CMK (cell line): ENCODE results near the gene BTBD16.
A peak's percentile ranks its signal among the peaks of the same experiment; 100 is the strongest.

Source experiments
- DNase-seq: peaks from one replicate; pipeline ENCODE4 v3.0.0-alpha.2; 2010; ENCODE audit warnings: low read depth

The BTBD16 gene

DNA sequence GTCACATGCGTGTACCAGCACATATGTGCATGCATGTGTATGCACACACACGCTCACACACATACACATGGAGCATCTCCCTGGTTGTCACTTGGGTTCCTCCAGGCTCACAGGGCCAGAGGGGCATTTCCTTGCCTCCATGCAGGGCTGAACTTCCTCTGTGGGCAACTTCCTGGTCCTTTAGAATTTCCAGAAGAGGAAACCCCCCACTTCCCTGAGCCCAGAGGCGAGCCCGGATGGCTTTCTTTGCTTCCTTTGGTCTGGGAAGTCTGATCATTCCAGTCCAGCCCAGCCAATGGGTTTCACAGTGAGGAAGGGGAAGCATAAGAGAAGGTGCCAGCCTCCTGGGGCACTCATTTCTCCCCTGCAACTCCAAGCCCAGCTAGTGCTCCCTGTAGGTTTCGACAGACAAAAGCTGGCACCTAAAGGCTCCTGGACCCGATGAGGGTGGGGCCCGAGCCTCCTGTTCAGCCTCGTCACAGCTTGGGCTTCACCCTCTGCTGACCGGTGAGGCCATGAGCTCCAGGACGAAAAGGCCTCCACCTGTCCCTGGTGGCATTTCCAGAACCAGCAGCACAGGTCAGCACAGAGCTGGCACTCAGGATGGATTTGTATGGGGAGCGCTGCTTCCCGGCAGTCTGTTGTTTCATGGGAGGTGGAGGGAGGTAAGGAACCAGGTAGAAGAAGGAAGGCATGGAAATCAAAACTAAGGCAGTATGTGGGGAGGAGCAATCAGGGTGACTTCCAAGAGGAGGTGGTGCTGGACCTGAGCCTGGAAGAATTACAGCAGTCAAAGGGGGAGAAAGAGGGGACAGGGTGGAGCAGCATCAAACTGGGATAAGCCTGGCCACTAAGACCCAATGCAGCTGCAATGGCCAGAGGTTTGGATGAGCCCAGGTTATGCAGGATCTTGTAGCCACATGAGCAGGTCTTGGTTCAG, 23.7 kb downstream of the BTBD16 start:
- DNase-seq, result no peak

DNA sequence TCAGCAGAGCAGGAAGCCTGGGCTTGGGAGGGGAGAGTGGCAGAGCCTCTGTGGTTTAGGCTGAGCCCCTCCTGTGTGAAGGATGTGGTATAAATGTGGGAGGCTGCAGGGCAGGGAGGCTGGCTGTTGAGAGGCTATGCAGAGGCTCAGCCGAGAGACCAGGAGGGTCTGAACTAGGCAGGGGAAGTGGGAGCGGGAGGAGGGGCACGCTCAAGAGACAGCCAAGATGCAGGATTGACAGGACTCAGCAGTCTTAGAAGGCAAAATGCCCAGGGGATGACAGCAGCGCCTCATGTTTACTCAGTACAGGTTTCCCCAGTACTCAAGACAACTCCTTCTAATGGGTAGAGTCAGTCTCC, 24.3 kb downstream of the BTBD16 start:
- DNase-seq, result no peak

DNA sequence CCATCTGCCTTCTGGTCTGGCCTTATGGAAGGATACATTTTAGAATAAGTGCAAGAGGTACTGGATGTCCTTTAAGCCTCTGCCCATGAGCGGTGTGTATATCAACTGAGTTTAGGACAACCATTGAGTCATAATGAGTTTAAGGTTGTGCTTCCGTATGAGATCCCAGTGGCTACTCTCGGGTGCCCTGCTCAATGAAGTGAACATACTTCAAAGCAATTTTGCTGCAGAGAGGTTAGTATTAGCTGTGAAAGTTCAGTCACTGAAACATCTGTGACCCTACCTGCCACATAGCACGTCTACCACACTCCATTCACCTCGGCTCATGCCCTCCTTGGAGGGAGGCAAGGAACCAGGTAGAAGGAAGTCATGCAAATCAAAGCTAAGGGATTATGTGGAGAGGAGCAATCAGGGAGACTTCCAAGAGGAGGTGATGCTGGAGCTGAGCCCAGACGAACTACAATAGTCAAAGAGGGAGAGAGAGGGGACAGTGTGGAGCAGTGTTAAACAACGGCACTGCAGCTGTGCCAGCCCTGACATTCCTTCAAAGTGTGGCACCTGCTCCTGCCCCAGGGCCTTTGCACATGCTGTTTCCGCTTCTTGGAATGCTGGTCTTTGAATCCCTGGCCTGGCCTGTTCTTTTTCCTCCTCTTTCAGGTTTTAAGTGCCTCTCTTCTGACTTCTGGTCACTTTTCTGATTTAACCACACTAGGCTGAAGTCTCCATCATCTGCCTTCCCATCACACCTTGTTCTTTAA, 25.4 kb downstream of the BTBD16 start:
- no peak for DNase-seq

- DNase-seq, result no peak
These were observed 26.5 kb downstream of the BTBD16 start for GRCh38 chr10:122297583-122297982.

DNA sequence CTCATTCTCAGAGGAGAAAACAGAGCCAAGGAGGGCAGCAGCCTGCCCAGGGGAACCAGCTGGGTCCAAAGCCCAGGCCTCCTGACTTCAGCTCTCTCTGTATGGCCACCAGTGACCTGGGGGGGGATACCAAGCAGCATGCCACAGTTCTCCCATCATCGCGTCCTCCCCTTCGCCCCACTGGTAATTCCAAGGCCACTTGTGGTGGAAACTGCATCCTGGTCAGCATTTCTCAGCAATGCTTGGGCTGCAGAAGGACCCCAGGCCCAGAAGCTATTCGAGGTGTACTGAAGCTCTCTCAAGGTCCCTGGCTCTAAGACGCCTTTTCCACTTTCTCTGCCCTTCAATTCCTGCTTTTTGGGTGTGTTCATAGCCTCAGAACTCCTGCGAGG, 27.1 kb downstream of the BTBD16 start:
- no peak for DNase-seq

DNA sequence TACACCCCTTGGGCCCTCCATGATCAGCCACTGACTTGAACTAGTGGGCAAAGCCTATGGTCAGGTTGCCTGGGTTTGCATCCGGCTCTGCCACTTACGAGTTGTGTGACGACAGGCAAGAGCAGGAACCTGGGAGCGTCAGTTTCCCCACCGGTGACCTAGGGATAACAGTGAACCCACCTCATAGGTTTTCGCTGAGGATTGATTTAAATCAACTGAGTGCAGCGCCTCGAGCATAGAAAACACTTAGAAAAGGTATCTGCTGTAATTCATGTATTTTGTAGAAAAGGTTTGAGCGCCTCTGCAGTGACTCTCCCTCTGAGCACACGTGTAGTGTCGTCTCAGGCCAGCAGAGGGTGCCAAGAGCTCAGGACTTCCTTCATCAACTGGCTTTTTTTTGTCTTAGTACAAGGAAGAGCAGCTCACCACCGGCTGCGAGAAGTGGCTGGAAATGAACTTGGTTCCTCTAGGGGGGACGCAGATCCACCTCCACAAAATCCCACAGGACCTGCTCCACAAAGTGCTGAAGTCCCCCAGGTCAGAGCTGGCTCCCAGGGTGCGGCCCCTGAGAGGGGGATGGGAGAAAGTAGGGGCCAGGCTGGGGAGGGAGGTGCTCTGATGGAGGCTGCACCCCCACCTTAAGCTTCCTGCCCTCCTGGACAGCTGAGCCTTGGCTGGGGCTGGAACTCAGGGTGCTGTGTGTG, 27.7 kb downstream of the BTBD16 start:
- peak; percentile 11 for DNase-seq

DNA sequence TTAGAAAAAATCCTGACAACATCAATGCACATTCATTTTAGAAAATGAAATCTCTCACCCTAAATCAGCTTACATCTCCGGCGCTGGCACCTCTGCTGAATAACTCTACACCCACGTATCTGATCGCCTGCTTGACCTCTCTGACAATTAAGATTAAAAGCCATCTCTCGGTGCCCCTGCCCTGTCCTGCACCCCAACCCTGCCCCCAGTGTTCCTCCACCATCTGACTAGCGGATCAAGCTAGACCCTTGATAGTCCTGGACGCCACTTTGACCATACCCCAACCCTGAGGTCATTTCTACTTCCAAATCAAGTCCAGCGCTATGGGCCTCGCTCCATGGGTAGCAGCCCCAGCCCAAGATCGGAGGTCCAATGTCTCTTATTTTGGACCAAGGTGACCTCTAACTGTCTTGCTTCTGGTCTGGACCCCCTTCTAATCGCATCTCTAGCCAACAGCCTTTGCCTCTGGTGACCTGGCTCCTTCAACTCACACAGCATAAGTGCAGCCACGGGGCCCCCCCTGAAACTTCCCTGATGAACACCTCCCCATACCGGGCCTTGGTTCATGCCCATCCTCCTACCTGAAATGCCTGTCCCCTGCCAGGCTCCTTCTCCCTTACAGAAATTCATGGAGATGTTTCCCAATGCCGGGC, 28.5 kb downstream of the BTBD16 start:
- DNase-seq, result no peak

DNA sequence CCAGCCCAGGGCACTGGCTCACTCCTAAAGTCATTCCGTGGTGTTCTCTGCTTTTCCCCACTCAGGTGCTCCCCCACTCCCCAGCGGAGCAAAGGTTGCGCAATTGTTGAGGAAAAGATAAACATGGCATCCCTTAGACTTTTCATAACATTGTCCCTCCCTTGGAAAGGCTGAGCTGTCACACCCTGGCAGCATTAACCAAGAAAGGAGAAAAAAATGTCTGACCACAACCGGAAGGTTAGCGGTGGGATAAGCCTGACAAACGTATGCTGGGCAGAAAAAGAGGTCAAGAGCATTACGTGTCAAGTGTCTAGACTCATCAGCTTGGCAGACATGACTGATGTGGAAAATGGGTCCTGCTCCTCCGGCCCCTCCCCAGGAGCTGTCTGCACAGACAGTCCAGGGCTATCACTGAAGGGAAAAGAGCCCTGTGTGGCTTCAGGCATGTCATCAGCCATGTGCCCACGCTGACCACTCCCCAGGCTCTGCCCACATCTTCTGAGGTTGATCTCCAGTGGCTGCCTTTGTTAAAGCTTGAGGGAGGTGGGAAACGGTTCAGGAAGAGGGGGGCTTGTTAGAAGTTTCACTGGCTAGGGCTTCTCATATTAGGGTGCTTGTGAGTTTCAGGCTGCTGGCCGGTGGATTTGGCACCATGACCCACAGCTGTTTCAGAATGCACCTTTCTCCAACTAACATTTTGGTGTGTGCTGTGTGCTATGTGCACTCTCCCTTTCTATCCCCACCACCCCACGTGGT, 30.1 kb downstream of the BTBD16 start:
- DNase-seq, result no peak

DNA sequence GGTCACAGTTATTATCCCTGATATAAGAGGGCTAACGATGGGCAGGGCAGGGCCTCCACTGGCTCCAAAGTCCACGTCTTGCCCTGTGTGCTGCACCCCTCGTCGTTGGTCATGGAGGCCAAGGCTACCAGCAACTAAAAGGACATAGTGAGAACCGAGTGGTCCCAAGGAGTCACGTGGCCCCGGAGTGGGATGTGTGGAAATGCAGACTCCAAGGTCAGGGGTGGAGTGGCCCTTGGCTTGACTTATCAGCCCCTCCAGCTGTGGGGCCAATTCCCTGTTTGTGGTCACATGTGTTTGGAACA, 30.7 kb downstream of the BTBD16 start:
- DNase-seq, result no peak

DNA sequence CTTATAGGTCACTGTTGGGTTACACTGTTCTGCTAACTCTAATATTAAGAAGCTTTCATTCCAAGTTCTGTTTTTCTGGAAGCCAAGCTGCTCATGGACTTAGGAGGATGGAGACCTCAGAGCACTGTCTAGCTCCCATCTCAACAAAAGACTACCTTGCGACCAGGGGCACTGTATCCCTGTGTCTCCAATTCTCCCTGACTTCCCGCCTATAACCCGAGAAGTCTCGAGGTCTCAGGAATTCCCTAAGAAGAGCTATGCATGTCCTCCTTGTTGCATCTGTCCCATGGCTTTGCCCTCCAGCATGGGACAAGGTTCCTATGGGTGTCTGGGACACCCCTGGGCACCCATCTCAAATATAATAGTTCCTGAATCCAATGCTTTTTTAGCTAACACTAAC, 31.2 kb downstream of the BTBD16 start:
- DNase-seq, result no peak

DNA sequence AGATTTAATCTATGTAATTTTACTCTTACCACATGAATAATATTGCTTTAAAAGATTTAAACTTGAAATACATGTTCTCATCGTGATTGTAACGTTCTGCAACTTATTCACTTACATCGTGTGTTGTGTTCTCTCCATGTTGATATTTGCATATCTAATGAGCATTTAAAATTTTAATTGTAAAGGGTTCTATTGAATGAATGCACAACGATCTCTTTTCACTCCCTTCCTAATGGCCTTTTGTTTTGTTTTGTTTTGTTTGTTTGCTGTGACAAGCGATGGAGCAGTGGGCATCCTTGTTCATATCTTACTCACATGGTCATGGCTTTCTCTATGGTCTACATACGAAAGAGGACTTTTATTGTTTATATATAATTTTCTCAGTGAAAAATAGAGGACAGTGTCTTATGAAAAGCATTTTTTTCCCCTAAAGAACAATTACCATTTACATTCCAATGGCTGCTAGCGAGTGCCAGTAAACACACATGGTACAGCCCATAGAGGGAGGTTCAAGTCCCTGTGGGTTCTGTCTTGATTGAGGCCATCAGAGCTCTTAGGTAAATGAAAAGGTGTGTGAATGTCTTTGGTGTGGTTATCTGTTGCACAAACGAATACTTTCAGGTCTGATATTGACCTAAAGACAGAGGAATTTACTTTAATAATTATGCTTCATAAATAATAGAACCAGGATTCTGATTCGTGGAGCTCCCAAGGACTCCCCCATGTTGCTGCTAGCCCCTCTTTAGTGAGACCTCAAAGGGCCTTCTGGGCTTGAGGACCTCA, 32.4 kb downstream of the BTBD16 start:
- DNase-seq, result no peak

- no peak for DNase-seq
These were observed 33.0 kb downstream of the BTBD16 start for GRCh38 chr10:122304054-122304579.

DNA sequence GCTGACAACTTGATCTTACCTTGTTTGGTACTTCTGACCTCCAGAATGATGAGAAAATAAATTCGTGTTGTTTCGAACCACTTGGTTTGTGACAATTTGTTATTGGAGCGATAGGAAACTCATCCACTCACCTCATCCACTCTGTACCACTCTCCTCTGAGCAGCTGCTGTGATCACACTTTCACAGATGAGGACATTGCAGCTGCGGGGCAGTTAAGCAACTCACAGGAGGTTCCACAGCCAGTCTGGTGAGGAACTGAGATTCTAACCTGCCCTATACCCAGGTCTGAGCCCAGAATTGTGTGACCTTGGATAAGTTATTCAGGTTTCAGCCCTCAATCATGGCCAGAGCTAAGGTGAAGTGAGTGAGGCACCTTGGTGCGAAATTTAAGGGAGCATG, 35.2 kb downstream of the BTBD16 start:
- no peak for DNase-seq

- DNase-seq, result no peak
These were observed 35.6 kb downstream of the BTBD16 start for GRCh38 chr10:122306744-122307143.

- no peak for DNase-seq
These were observed 36.7 kb downstream of the BTBD16 start for GRCh38 chr10:122307669-122308416.

DNA sequence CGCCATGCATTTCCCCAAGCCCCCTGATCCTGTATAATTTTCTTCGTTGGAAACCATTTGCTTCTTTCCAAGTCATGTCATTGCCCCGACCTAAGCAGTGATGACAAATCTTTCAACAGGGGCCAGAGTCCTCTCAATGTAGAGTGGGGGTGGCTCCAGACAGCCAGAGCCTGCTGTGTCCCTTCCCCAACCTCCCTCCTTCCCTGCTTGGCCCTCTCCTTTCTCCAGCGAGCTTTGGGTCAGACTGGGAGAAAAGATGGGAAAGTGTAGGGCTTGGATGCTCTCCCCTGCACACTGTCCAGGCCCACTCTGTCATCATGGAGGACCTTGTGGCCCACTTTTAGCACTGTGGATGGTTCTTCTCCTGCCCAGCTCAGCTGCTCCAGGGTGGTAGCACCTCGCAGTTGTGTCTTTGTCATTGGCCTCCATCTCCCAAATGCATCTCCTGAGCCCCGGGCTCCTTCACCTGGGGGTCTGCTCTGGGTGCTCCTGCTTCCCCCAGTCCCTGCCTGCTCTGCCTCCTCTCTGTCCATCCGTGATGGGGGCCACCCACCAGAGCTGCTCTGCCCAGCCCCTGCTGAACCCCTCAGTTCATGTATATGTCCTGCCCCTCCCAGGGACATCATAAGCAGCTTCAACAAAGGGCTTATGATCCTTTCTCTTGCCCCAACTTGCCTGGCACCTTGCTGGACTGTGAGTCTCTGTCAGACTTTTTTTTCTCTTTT, 37.5 kb downstream of the BTBD16 start:
- no peak for DNase-seq

GRCh38 chr10:122310311-122311050, 39.4 kb downstream of the BTBD16 start:
- no peak for DNase-seq

- no peak for DNase-seq
These were observed 39.9 kb downstream of the BTBD16 start for GRCh38 chr10:122311051-122311410.

DNA sequence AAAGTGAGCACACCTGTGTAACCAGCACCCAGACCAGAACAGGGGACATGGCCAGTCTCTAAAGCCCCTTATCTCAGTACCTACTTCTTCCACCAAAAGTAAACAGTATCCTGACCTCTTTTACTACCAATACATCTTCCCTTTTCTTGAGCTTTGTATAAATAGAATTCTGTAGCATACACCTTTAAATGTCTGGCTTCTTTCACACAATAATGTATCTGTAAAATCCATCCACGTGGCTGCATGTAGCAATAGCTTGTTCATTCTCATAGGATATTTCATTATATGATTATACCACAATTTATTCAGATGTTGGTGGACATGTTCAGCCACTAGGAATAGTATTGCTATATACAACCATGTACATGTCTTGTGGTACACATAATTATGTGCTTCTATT, 40.6 kb downstream of the BTBD16 start:
- no peak for DNase-seq
